GM19463 (cell line): ENCODE measurements around the gene ABHD6.
"Not testable (repeated sequence)": the region's sequence is repeated elsewhere in the genome, so short reads cannot be mapped to it uniquely, and the experiment has no call there.

Source experiments
- ATAC-seq: cut with Tn5 transposase; IDR thresholded peaks from one replicate; pipeline ENCODE4 v1.9.1; 2021; ENCODE audit warnings: mild to moderate bottlenecking, moderate library complexity; ENCODE audit not compliant: unreplicated experiment

The ABHD6 gene, protein sequence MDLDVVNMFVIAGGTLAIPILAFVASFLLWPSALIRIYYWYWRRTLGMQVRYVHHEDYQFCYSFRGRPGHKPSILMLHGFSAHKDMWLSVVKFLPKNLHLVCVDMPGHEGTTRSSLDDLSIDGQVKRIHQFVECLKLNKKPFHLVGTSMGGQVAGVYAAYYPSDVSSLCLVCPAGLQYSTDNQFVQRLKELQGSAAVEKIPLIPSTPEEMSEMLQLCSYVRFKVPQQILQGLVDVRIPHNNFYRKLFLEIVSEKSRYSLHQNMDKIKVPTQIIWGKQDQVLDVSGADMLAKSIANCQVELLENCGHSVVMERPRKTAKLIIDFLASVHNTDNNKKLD

DNA sequence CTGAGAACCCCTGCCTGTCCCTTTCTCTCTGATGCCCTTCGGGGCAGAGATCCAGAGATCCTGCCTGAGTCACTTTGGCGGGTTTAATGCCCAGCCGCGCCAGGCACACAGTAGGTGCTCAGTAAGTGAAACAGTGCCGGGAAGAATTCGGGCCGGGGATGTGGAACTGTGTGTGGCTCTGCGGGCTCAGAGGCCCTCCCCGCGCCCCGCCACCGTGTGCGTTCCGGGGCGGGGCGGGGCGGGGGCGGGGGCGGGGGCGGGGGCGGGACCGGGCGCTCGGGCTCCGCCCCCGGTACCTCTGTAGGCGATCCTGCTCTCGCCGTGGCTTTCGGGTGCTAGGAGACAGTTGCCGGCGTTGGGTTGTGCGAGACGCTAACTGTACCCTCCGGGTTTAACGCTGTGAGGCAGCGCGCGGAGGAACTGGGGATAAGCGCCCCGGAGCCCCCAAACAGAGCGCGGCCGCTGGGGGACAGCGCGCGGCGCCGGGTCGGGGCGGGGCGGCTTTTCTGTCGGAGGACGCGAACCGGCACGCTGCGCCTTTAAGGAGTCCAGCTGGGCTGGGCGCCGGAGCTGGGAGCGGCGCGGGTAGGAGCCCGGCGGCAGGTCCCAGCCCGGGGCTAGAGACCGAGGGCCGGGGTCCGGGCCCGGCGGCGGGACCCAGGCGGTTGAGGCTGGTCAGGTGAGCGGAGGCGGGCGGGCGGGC lies at the start of gene ABHD6:
Gene ABHD6, plus strand, starts transcription at position 555 of the 703 bp plus-strand sequence. CDS start 18,795 bp downstream, outside the sequence.
- peak; percentile 66 for ATAC-seq

DNA sequence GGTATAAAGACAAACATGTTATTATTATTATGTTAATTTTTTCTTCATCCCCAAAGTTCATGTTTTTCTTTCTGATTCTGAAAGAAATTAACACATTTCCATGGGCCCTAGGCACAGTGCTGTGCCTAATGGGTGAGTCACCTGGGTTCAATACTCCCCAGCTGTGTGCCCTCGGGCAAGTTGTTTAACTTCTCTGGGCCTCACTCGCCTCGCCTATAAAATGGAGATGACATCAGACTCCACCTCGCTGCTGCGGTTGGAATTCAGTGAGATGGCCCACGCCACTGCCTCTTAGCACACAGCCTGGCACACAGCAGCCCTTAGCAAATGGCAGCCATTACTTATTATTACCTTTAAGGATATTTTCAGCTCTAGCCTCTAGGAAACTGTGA lies 49.4 kb upstream of the ABHD6 start:
- no peak for ATAC-seq

DNA sequence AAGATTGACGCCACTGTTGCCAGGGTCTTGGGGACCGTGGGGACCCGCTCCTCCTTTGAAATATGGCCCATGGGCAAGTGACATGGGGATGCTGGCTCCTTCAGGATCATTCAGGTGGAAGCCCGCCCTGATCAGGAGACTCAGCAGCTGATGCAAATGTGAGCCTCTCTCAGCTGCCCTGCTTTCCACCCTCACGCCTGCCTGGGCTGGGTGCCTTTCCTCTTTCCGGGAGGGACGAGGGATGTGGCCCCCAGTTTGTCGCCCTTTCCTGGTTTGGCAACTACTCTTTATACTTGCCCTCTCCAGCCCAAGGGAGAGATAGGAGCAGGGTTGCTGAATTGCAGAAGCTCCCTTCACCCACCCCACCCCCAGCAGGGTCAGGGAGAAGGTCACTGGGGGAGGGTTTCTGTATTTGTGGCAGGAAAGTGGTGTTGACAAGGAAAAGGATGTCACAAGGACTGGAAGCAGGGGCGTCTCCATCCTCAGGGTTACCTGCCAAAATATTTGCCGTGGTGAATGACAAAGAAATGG lies 48.6 kb upstream of the ABHD6 start:
- ATAC-seq = no peak

DNA sequence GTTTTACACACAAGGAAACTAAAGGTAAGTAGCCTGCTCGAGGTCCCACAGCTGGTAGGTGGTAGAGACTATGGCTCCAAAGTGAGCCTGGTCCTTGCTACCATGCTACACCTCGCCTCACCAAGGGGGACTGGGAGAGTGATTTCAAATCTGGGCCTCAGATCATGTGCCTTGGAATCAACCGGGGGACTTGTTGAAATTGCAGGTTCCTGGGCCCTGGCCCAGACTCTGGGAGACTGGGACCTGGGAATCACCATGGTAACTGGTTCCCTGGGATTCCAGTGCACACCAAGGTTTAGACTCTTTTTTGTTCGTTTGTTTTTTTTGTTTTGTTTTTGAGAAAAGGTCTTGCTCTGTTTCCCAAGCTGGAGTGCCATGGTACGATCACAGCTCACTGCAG lies 47.9 kb upstream of the ABHD6 start:
- no peak for ATAC-seq

DNA sequence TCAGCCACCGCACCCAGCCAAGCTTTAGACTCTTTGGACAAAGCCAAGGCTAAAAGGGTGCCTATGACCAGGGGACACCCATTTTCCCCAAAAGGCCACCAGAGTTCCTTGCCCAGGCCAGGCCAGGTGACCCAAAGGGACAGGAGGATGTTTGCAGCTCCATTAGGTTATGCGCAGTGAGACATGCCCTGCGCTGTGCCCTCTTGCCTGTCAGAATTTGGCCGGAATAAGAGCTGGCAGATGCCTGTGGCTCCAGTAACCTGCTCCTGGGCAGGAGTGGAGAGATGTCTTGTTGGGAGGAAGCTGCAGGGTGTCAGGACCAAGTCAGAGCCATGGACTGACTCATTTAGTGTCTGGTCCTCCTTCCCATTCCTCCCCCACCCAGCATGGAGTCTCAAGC lies 47.3 kb upstream of the ABHD6 start:
- no peak for ATAC-seq

DNA sequence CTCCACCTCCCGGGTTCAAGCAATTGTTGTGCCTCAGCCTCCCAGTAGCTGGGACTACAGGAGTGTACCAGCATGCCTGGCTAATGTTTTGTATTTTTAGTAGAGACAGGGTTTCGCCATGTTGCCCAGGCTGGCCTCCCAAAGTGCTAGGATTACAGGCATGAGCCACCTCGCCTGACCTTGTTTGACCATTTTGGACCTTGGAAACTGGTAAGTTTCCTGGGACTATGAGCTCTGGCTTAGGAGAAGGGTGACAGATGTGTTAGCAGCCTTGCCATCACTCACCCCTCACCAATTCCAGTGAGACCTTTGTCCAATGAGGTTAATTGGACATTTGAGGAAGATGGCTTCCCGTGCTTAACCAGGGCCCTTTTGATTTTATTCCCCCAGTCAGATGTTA lies 46.7 kb upstream of the ABHD6 start:
- ATAC-seq = no peak

DNA sequence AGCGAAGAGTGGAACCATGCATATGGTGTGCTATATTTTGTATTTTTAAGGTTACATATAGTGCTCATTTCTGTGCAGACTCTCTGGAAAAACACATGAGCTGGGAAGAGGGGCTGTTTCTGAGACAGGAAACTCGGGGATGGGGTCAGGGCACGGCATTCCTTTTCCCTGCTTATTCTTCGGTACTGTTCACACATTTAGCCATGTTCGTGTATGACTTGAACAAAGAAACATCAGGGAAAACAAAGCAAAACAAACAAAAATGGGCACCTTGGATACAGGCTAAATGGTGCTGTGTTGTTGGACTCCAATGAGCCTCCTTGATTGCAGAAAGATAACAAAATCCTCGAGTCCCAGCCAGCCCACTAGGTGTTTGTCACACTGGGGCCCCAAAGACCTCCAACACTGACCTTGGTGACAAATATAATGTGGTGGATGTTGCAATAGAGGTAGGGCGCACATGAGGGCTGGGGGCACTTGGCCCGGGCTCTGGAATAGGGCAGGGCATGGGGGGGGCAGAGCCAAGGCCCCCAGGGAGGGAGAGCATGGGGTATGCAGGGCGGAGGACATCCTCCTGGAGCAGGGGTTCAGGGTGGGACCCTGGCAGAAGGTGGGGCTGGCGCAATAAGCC lies 46.1 kb upstream of the ABHD6 start:
- ATAC-seq = no peak

DNA sequence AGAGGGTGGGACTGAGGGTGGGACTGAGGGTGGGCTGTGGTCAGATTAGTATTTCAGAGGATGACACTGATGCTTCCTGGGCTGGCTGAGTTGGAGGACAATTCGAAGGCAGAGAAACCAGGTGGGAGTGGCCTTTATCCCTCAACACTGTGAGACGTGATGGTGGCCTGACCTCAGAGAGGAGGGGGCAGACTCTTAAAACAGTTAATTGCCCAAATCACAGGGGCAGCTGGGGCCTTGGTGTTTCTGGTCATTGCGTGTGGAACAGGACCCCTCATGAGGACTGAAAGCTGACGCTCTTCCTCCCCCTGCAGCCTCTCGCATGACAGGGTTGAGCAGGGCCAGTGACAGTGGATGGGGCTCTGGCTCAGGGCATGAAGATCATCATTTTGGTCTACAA lies 45.5 kb upstream of the ABHD6 start:
- ATAC-seq = no peak

DNA sequence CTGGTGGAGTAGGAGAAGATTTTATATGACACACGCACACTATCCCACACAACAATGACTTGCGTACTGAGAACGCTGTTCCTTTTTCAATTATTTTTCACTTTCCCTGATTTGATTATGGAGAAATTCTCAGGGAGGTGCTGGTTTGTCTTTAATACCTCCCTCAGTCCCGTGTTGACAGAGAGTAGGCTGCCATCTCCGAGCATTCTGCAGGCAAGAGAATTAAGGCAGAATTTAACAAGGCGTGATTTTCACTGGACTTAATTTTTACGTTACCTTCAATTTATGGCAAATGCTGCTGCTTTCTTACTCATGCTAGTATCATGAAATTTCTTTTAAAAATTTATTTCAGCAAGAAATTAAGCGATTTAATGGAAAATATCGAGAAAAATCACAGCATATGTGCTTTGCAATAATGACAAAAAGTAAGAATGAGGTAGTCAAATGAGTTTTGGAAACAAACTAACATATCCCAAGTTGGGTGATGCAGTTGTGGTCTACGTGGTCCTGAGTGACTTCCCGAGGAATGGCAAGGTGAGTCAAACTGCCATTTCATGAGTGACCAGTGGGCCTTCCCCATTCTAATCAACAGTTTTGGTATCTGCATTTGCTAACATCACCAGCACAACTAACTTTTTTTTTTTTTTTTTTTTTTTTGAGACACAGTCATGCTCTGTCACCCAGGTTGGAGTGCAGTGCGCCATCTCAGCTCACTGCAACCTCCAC lies 43.7 kb upstream of the ABHD6 start:
- ATAC-seq = no peak

DNA sequence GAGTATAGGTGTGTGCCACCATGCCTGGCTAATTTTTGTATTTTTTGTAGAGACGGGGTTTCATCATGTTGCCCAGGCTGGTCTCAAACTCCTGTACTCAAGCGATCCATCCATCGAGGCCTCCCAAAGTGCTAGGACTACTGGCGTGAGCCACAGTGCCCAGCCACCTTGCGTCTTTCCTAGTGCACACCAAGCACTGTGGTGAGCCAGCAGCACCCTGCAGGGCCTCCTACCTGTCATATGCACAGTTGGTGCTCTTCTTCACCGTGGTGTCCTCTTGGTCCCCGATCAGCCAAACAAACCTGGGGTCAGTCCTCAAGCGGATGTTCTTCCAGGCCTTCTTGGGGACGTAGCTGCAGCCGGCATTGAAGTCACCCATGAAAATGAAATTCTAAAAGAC lies 40.0 kb upstream of the ABHD6 start:
- ATAC-seq = no peak

DNA sequence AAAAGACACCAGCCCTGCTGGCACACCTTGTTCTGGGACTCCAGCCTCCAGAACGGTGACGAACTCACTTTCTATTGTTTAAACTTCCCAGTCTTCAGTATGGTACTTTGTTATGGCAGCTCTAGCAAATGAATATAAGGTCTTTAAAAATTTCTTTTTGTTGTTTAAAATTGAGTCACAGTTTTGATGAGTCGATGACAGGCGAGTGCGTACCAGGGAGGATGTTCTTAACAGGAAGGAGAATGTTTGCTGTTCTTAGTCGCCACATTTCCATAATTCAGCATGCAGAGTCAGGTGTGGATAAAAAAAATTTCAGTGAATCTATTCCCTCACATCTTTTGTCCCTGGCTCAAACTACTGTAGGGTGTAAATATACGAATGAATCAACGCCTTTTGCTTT lies 39.2 kb upstream of the ABHD6 start:
- ATAC-seq = no peak

DNA sequence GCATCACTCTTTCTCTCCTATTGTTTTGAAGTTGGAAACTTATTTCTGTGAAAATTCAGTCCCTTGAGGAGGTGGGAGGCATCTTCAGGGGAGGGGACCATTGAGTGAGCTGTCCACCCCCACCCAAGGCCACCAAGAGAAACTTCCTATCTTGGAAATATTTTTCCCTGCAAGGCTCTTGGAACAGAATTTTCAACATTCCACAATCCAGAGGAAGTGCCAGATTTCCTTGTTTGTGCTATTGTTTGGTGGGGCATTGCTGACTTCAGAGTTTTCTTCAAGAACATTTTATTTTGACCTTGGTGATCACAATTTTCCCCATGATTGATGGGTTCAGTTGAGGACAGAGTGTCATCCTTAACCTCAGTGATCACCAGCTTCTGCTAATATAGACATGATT lies 38.8 kb upstream of the ABHD6 start:
- no peak for ATAC-seq

DNA sequence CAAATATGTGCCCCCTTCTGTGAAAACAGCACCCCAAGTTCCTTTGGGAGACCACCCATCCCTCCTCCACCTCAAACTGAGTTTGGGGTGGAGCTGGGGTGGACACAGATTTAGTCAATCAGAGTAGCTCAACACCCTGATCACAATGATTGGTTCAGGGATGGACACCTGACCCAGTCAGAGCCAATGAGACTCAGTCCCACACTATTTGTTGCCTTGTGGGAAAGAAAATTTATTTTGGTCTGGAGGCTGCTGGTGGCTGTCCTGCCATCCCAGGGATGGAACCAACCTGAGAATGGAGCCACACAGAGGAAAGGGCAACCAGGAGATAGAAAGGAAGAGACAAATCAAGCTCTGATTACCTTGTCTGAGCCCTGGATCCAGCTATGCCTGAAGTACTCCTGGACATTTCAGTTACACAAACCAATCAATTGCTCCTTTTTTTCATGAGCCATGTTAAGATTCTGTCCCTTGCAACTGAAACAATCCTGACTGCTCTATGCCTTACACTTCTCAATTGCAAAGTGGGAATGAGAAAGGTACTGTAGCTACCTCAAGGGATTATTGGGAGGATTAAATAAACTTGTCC lies 37.4 kb upstream of the ABHD6 start:
- no peak for ATAC-seq

DNA sequence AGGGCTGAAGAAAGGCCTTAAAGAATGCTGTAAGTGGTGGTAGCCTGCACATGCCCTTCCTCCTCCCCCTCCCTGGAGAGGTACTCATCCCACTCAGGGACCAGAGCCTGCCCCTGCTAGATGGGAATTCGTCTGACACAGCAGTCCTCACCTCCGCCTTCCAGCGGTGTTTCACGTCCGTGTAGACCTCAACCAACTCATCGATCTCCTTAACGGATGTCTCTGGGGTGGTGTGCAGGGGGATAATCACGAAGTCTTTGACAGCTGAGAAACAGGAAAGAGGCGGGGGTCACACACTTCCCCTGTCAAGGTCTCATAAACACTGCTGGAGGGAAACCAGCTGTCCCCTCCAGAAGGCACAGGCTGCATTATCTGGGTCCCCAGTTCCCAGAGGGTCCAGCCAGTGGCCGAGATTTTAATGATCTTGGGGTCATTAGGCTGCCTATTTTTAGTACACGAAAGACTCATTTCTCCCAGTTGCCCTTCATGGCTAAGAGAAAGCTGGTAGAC lies 36.7 kb upstream of the ABHD6 start:
- no peak for ATAC-seq

DNA sequence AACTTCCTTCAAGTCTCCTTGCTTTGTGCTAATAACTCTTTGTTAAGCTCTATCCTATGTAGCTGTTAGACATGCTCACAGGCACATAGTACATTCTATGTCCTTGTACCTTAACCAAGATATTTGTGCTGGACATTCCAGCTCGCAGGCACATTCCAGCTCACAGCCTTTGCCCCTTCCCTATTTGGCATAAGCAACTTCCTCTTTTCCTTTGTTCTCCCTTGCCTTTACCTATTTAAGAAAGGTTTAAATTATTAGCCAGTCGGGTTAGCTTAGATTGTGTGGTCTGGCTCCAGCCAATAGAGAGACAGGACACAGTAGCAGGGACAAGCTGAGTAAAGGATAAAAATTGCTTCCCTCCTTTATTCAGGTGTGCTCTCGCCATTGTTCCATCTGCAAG lies 36.1 kb upstream of the ABHD6 start:
- ATAC-seq = not testable (repeated sequence)

DNA sequence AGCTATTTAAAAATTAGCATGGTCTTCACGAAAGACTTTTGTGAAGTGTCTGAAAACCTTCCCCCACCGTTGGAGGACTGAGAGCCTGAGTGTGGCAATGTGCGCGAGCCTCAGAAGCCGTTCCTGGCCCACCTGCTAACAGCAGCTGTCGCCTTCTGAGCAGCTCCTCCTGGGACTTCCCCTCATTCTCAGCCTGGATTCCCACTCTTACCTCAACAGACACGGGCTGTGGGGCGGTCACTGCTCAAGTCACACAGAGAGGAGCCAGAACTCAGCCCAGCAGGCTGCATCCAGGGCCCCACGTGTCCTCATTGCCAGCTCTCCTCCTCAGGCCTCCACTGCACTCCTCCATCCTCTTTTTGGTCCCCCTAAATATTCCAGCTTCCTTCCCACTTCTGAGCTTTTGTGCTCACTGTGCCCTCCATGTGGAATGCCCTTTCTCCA lies 34.7 kb upstream of the ABHD6 start:
- ATAC-seq = peak; percentile 77

DNA sequence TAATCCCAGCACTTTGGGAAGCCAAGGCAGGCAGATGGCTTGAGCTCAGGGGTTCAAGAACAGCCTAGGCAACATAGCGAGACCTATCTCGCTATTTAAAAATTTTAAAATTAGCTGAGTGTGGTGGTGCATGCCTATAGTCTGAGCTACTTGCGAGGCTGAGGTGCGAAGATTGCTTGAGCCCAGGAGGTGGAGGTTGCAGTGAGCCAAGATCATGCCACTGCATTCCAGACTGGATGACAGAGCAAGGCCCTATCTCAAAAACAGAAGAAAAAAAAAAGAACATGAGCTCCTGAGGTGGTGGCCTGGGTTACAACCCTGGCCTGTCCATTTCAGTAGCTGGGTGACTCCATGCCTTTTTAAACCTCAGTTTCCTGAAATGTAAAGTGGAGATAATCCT lies 34.1 kb upstream of the ABHD6 start:
- no peak for ATAC-seq

DNA sequence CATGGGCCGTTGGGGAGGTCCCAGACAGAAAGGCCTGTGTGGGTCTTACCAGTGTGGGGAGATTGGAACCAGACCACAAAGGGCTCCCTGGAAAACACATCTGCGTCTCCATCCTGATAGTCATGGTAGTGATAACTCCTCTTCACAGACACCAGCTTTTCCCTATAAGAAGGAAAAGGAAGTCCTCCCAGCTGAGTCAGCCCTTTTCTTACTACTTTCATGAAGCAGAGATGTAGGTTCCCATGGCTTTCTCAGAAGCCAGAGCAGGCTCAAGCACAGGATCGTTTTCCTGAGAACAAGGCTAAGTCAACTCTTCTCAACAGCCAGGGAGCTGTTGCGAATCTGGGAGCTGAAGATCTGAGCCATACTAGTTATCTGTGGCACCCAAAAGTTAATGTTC lies 32.9 kb upstream of the ABHD6 start:
- ATAC-seq = no peak

DNA sequence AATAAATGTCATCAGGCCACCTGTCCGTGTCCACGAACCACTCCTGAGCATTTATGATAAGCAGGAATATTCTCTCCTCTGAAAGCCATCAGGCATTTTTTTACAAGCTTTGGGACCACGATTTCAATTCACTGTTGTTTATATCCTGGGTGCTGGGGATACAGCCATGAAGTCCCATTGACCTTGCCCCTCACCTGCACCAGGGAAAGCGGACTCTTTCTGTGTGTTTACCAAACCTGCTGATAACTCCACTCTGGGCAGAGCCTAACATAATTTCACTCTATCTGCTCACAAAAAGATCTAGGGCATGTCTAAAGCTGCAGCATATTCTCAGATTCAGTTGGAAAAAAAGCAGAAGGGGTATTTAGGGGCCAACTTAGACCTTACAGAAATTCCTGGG lies 31.6 kb upstream of the ABHD6 start:
- no peak for ATAC-seq

DNA sequence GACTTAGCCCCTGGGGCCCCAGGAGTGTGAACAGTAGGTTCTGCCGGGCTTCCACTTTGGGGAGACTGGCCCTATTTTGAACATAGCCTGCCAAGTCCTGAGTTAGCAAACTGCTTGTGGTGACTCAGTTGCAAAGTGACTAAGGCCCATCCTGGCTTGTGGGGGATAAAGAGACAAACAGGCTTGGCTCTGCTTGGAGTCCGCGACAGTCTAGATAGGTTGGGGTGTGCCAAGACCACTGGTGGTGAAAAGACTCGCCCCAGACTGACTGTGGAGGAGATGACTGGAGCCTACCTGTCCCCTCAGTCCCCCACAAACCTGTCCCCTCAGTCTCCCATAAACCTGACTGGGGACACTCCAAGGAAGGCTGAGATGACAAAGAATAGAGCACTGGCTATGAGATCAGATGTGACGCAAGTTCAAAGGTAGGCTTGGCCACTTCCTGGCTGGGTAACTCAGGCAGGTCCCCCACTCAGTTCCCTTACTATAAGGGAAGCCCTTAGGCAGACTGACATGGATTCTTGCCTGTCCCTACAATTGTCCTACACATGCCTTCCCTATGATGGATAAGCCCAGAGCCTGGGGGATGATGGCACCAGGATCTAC lies 31.1 kb upstream of the ABHD6 start:
- ATAC-seq = no peak
